Measurements from ENCODE around the gene STK31. TPM values are rescaled to one million over a fixed set of nuclear protein-coding genes. Genes with fewer than 3 reads are reported as not detected.

STK31 gene
- total and polyA plus RNA-seq, 2 donors (not counting 3 experiments of a cell fraction or from before 2014, with no cell fraction given): 0.44 TPM; not detected in 1

DNA sequence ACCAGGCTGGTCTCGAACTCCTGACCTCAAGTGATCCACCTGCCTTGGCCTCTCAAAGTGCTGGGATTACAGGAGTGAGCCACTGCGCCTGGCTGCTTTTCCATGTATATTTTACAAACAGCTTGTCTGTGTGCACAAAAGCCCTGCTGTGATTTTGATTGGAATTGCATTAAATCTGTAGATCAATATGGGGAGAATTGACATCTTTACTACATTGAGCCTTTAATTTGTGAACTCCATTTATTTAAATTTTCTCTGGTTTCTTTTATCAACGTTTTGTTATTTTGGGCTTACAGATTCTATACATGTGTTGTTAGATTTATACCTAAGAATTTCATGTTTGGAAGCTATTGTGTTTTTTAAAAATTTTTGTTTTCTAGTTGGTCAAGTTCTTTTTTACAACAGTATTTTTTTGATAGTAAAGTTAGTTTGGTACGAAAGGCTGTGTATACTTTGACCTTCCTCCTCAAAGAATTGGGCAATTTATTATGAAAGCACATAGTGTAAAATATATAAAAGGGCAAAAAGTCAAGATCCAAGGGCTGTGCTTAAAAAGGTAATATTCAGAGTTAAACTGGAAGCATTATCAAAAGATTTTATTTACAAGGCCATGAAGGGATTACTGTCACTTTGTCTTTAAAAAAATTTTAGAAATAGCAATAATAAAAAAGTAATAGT, 92.8 kb downstream of the STK31 start:
- Histone ChIP-seq H3K9me1 (replicated peaks; ENCODE audit: control insufficient read depth, extremely low read depth, insufficient read depth, low read length) (no peaks in the 10 kb centered on the region), H2AFZ (ENCODE audit: low read depth, low read length) (no peak overlapping the region), H3K4me2 (ENCODE audit: insufficient read depth, low read length) (no peak overlapping the region), H3K27ac (ENCODE audit: insufficient read depth, low read depth, low read length) (no peak overlapping the region), H3K4me1 (ENCODE audit: control insufficient read depth, extremely low read depth, insufficient read depth, low read length) (no peaks in the 10 kb centered on the region), H3K36me3 (ENCODE audit: control insufficient read depth in 2 of 2, extremely low read depth in 1 of 2, insufficient read depth in 2 of 2, low read length in 2 of 2) (no peaks in the 10 kb centered on the region), H3K79me2 (ENCODE audit: control insufficient read depth, insufficient read depth, low read length) (no peaks in the 10 kb centered on the region), H3K9me3 (replicated peaks; ENCODE audit: control insufficient read depth, insufficient read depth, low read length) (no peaks in the 10 kb centered on the region), H3K27me3 (ENCODE audit: control insufficient read depth in 2 of 2, insufficient read depth in 2 of 2, low read length in 2 of 2) (peaks cover 0 to 5% of the 10 kb centered on the region in 2 experiments), H3K4me3 (replicated peaks in 1 of 3; ENCODE audit: insufficient read depth in 1 of 3, low read depth in 1 of 3, low read length in 3 of 3) (no peak overlapping the region), H3K9ac (replicated peaks; ENCODE audit: extremely low read depth, insufficient read depth, low read length) (no peak overlapping the region), H4K20me1 (replicated peaks; ENCODE audit: control insufficient read depth, extremely low read depth, insufficient read depth, low read length) (no peaks in the 10 kb centered on the region)
- ChIA-PET CTCF (no interaction called here), POLR2A (no interaction called here)
- TF ChIP-seq, protein P1, sequence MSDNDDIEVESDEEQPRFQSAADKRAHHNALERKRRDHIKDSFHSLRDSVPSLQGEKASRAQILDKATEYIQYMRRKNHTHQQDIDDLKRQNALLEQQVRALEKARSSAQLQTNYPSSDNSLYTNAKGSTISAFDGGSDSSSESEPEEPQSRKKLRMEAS (IDR thresholded peaks at IDR 0.05; ENCODE audit: insufficient read depth, insufficient read length): no peak
- TF ChIP-seq POLR2AphosphoS5 (IDR thresholded peaks at IDR 0.05; ENCODE audit: insufficient read depth, low read depth, low read length): no peak
- TF ChIP-seq FOS (IDR thresholded peaks at IDR 0.05; ENCODE audit: borderline replicate concordance, insufficient read depth, low read length): no peak
- TF ChIP-seq POLR2A (IDR thresholded peaks at IDR 0.05; ENCODE audit: low read depth, low read length): no peak
- TF ChIP-seq JUN (IDR thresholded peaks at IDR 0.05; ENCODE audit: borderline replicate concordance, insufficient read depth, insufficient read length, low read depth): no peak
- TF ChIP-seq, protein P2, sequence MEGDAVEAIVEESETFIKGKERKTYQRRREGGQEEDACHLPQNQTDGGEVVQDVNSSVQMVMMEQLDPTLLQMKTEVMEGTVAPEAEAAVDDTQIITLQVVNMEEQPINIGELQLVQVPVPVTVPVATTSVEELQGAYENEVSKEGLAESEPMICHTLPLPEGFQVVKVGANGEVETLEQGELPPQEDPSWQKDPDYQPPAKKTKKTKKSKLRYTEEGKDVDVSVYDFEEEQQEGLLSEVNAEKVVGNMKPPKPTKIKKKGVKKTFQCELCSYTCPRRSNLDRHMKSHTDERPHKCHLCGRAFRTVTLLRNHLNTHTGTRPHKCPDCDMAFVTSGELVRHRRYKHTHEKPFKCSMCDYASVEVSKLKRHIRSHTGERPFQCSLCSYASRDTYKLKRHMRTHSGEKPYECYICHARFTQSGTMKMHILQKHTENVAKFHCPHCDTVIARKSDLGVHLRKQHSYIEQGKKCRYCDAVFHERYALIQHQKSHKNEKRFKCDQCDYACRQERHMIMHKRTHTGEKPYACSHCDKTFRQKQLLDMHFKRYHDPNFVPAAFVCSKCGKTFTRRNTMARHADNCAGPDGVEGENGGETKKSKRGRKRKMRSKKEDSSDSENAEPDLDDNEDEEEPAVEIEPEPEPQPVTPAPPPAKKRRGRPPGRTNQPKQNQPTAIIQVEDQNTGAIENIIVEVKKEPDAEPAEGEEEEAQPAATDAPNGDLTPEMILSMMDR (IDR thresholded peaks at IDR 0.05; ENCODE audit: extremely low read depth in 1 of 2, insufficient read depth in 1 of 2, low read depth in 1 of 2, low read length in 2 of 2): no peak
- no peak for TF ChIP-seq MYC (IDR thresholded peaks at IDR 0.05; ENCODE audit: low read depth, low read length)
- TF ChIP-seq GATA2 (IDR thresholded peaks at IDR 0.05; ENCODE audit: insufficient read depth, insufficient read length, low read depth, low read length): no peak
- TF ChIP-seq EZH2 (IDR thresholded peaks at IDR 0.05; ENCODE audit: borderline replicate concordance, low read depth, low read length, severe bottlenecking): no peak
- FAIRE-seq (no peak), DNase-seq (ENCODE audit: low read depth, low spot score) (no peak)
- intact Hi-C loops (cut with micrococcal nuclease) (no loop called here), dilution Hi-C loops (cut with MboI; ENCODE audit: extremely low pct_ligation_motif_present, low sequenced_read_pairs) (no loop called here)
- no TSS peak for BruUV-seq (replicated peaks)
